K562 (cell line): ENCODE measurements around the gene DAPK2. TPM values are rescaled to one million over a fixed set of nuclear protein-coding genes. Genes with fewer than 3 reads are reported as not detected.

ENCODE experiments used
- ETV6 ChIP-seq, 3 experiments: fragments of 150-350 bp in 1 of 3; sonication (generic) in 1 of 3; formaldehyde crosslinking in 1 of 3; IDR thresholded peaks; 2 replicates each; pipeline versions ENCODE4 v1.6.1 to v1.8.0; 2014 to 2022; ENCODE audit warnings: borderline replicate concordance in 2 of 3, low read depth in 2 of 3, antibody characterized with exemption in 1 of 3, low read length in 1 of 3, mild to moderate bottlenecking in 1 of 3, missing genetic modification reagents in 1 of 3
- MAX ChIP-seq: sonication (generic); formaldehyde crosslinking; IDR thresholded peaks from 2 replicates; pipeline ENCODE4 v1.9.0; 2022; ENCODE audit warnings: mild to moderate bottlenecking, missing genetic modification reagents
- MNT ChIP-seq, 2 experiments: fragments of 450-650 bp; conservative IDR thresholded peaks; 2 replicates each; pipeline ENCODE4 v1.6.1; 2017; ENCODE audit warnings: mild to moderate bottlenecking in 2 of 2, moderate library complexity in 2 of 2
- PHF20 ChIP-seq: fragments of 450-650 bp; IDR thresholded peaks from 2 replicates; pipeline ENCODE4 v1.6.1; 2018; ENCODE audit not compliant: partially characterized antibody
- SIN3B ChIP-seq: fragments of 450-650 bp; IDR thresholded peaks from 2 replicates; pipeline ENCODE4 v1.6.1; 2017; ENCODE audit warnings: low read depth, mild to moderate bottlenecking, moderate library complexity
- SIX5 ChIP-seq, 2 experiments: IDR thresholded peaks; 2 replicates each; pipeline ENCODE4 v1.6.1; 2011; ENCODE audit warnings: low read length in 2 of 2, borderline replicate concordance in 1 of 2, low read depth in 1 of 2, mild to moderate bottlenecking in 1 of 2, moderate library complexity in 1 of 2; ENCODE audit not compliant: insufficient read depth in 1 of 2
- TCF7 ChIP-seq: sonication (generic); IDR thresholded peaks from 2 replicates; pipeline ENCODE4 v1.6.1; 2016; ENCODE audit warnings: antibody characterized with exemption, borderline replicate concordance
- TEAD4 ChIP-seq, 2 experiments: sonication (generic) in 1 of 2; formaldehyde crosslinking in 1 of 2; IDR thresholded peaks; 2 replicates each; pipeline versions ENCODE4 v1.6.1 to v1.8.0; 2012 to 2022; ENCODE audit warnings: borderline replicate concordance in 1 of 2, inconsistent platforms in 1 of 2, low read length in 1 of 2, mild to moderate bottlenecking in 1 of 2, missing genetic modification reagents in 1 of 2
- UBTF ChIP-seq, 2 experiments: IDR thresholded peaks; 2 replicates each; pipeline ENCODE4 v1.6.1; 2012; ENCODE audit warnings: improper control_type of control experiment in 2 of 2, low read depth in 2 of 2, low read length in 2 of 2, borderline replicate concordance in 1 of 2
- ZNF175 ChIP-seq: fragments of 200-800 bp; sonication (Bioruptor generic); IDR thresholded peaks from 2 replicates; pipeline ENCODE4 v1.6.1; 2016; ENCODE audit warnings: low read depth, mild to moderate bottlenecking, missing genetic modification characterization, missing compliant biosample characterization
- polyA plus RNA-seq, 8 experiments: library from polyadenylated mRNA; depleted of rRNA in 4 of 8; stranded (reverse) in 5 of 8; unstranded in 3 of 8; fragments of >200 nt; fragmentation: Nextera tagmentation in 2 of 8; fragmentation: Illumina TruSeq in 1 of 8; extraction: Ambion mirVana in 2 of 8; extraction: Trizol in 1 of 8; gene quantifications; 2 replicates each; pipeline versions ENCODE4 v1.2.1 to v1.2.3, GENCODE V29; 2011 to 2014; ENCODE audit warnings: inconsistent platforms in 1 of 8, missing spikeins in 1 of 8
- total RNA-seq, 7 experiments: library from RNA; depleted of rRNA in 6 of 7; stranded (reverse); fragments of >200 nt in 6 of 7; fragmentation: Illumina TruSeq in 2 of 7; extraction: Trizol in 2 of 7; gene quantifications; 2 replicates each; pipeline versions ENCODE4 v1.2.1 to v1.2.3, GENCODE V29; 2011 to 2021; ENCODE audit warnings: low replicate concordance in 1 of 7

Gene DAPK2
- total and polyA plus RNA-seq, 9 of the 15 experiments (the other 6 are each of a cell fraction or from before 2014, with no cell fraction given), result 0.14 to 5.2 (median 2.2) TPM

GRCh38 chr15:63892794-63893441 lies 153.4 kb downstream of the DAPK2 start (continued):
- TF ChIP-seq MNT (conservative IDR thresholded peaks at IDR 0.05), result no peak
- TF ChIP-seq SIX5 (IDR thresholded peaks at IDR 0.05; ENCODE audit: borderline replicate concordance in 1 of 2, insufficient read depth in 1 of 2, low read depth in 1 of 2, low read length in 2 of 2), result no peak
- peak; percentile 33; the same call in 1 of the 2 replicates for TF ChIP-seq TEAD4 (IDR thresholded peaks at IDR 0.05; ENCODE audit: low read length)
- TF ChIP-seq TEAD4 (CRISPR knock-in tag; IDR thresholded peaks at IDR 0.05; ENCODE audit: borderline replicate concordance), result no peak
- no peak for TF ChIP-seq ETV6 (IDR thresholded peaks at IDR 0.05; ENCODE audit: borderline replicate concordance in 1 of 2, low read depth in 2 of 2, low read length in 1 of 2)
- TF ChIP-seq ETV6 (CRISPR knock-in tag; IDR thresholded peaks at IDR 0.05; ENCODE audit: borderline replicate concordance), result no peak
- no peak for TF ChIP-seq UBTF (IDR thresholded peaks at IDR 0.05; ENCODE audit: borderline replicate concordance in 1 of 2, low read depth in 2 of 2, low read length in 2 of 2)
- TF ChIP-seq TCF7, result no peak
- no peak for TF ChIP-seq PHF20
- peak; percentile 35; the same call in 1 of the 2 replicates for TF ChIP-seq ZNF175 (CRISPR knock-in tag)
- peak; percentile 76 for TF ChIP-seq MAX (CRISPR knock-in tag)
- no peak for TF ChIP-seq SIN3B
